Thyroid gland (tissue), 4 donors: ENCODE measurements around the gene ULK4.

Experiments
- CTCF ChIP-seq, 6 experiments: fragments of 200-600 bp in 3 of 6; fragments of 450-650 bp in 3 of 6; sonication (generic) in 3 of 6; IDR thresholded peaks; one replicate each; pipeline ENCODE4 v1.5.1; 2016 to 2019; ENCODE audit warnings: antibody characterized with exemption in 6 of 6, mild to moderate bottlenecking in 2 of 6, inconsistent platforms in 1 of 6, moderate library complexity in 1 of 6
- POLR2A ChIP-seq, 2 donors: fragments of 450-650 bp; IDR thresholded peaks; one replicate each; pipeline ENCODE4 v1.6.1; 2017; ENCODE audit warnings: antibody characterized with exemption in 2 of 2, mild to moderate bottlenecking in 2 of 2, moderate library complexity in 1 of 2

DNA sequence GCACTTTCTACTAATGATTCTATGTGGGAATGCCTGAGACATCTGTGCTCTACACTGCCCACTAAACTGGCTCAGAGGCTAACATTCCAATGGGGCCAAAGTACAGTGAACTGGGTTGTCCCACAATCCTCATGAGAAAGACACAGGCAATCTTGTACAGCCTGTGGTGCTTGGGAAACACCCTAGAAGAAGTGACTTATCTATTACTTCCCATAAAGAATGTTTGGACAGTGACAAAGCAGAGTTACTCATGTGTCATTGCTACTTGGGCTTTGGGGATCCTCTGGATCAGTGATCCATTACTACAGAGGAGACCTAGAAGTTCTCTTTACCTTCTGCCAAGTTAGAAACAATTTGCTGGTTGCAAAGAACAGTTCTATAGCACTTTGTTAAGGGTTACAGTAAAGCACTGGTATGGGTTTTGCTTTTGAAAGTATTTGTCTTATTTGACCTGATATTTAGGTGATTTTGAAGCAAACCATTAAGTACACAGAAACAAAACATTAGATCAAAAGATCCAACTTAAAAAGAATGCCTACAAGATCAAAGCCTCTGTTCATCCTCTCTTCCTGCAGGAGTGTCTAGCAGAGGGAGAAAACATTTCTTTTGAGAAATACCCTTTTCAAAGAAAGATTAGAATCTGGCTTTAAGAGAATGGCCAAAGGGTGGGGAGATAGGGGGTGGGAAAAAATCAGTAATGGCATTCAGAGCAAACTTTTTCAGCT lies 686.8 kb downstream of the ULK4 start:
- no peak for TF ChIP-seq POLR2A (IDR thresholded peaks at IDR 0.05)
- TF ChIP-seq CTCF (IDR thresholded peaks at IDR 0.05): no peak
